ENCODE measurements around the gene CCL14. TPM values are rescaled to one million over a fixed set of nuclear protein-coding genes. Genes with fewer than 3 reads are reported as not detected.

The CCL14 gene
- total and polyA plus RNA-seq, 2 of the 13 experiments (the other 11 are each of a cell fraction or from before 2014, with no cell fraction given) = 1.1 to 1.7 TPM

GRCh38 chr17:35969558-35970380 is 16.8 kb downstream of the CCL14 start:
- ChIA-PET CTCF (ENCODE audit: low intra/inter-chr PET ratio, low total read pairs) (interaction anchor here (0.7 to 3.6 kb wide), 5 partner anchors 12 to 179 kb away, joined by 5 to 38 read pairs (median 28); no protein-coding TSS in a partner anchor), POLR2A (interaction anchor here (0.7 to 5.9 kb wide), 8 partner anchors 12 to 177 kb away, joined by 3 to 197 read pairs (median 6); partner anchors contain the start of genes CCL15, CCL16, CCL23 and TAF15)
- Histone ChIP-seq H2AFZ (ENCODE audit: low read length) (no peak overlapping the region), H3K9ac (ENCODE audit: insufficient read depth, low read depth, low read length) (no peak overlapping the region), H3K36me3 (replicated peaks in 1 of 2; ENCODE audit: control insufficient read depth in 1 of 2, insufficient read depth in 2 of 2, low read length in 2 of 2) (no peaks in the 10 kb centered on the region), H3K4me2 (ENCODE audit: low read depth, low read length) (peak overlapping the region; percentile 45), H3K79me2 (ENCODE audit: insufficient read depth, low read length) (no peaks in the 10 kb centered on the region), H4K20me1 (ENCODE audit: insufficient read depth, low read length) (no peaks in the 10 kb centered on the region), H3K27me3 (ENCODE audit: control insufficient read depth in 1 of 2, insufficient read depth in 2 of 2, low read length in 2 of 2) (no peaks in the 10 kb centered on the region), H3K27ac (ENCODE audit: extremely low read length, insufficient read depth, low read length) (no peak overlapping the region), H3K4me1 (ENCODE audit: insufficient read depth, low read length) (peaks cover 69% of the 10 kb centered on the region), H3K4me3 (replicated peaks in 1 of 3; ENCODE audit: insufficient read depth in 1 of 3, low read depth in 2 of 3, low read length in 3 of 3) (peak overlapping the region in 1 of 3 experiments; percentile 15; a peak in 2 of 6 replicates), H3K9me3 (ENCODE audit: low read length) (no peaks in the 10 kb centered on the region)
- BruUV-seq (replicated peaks) = no TSS peak
- WGBS (ENCODE audit: low lambda C conversion rate) = 40% methylated on average over 6 of the region's 8 CpGs
- in situ Hi-C loops (cut with HindIII; ENCODE audit: extremely low pct_ligation_motif_present, low pct_unique_long_range_greater_than_20kb) (loop anchor here (5.0 to 25.0 kb wide), 4 partner anchors 38 to 518 kb away; partner anchors contain the start of gene ZNHIT3), intact Hi-C loops (cut with micrococcal nuclease; ENCODE audit: unreplicated experiment) (loop anchor here (1.0 kb wide), 3 partner anchors 40 to 180 kb away; no protein-coding TSS in a partner anchor)
- DNase-seq (ENCODE audit: low spot score) (peak; percentile 82), ATAC-seq (peak; percentile 36), FAIRE-seq (no peak)
- TF ChIP-seq ERF (CRISPR knock-in tag; IDR thresholded peaks at IDR 0.05) (no peak), ZNF276 (CRISPR knock-in tag; IDR thresholded peaks at IDR 0.05; ENCODE audit: low read depth) (no peak), SMC3 (IDR thresholded peaks at IDR 0.05; ENCODE audit: low read length) (peak; percentile 98), CSRNP1 (CRISPR knock-in tag; IDR thresholded peaks at IDR 0.05) (no peak), ZNF792 (CRISPR knock-in tag; IDR thresholded peaks at IDR 0.05) (no peak), RARA (CRISPR knock-in tag; IDR thresholded peaks at IDR 0.05) (no peak), ZNF253 (CRISPR knock-in tag; IDR thresholded peaks at IDR 0.05; ENCODE audit: borderline replicate concordance) (no peak), PCBP2 (optimal IDR thresholded peaks at IDR 0.05; ENCODE audit: low read depth, low read length, poor library complexity, severe bottlenecking) (no peak), TFE3 (CRISPR knock-in tag; IDR thresholded peaks at IDR 0.05) (no peak), KDM2A (CRISPR knock-in tag; IDR thresholded peaks at IDR 0.05; ENCODE audit: borderline replicate concordance, low read depth) (peak; percentile 41; the same call in 1 of the 2 replicates), ZBTB26 (CRISPR knock-in tag; IDR thresholded peaks at IDR 0.05; ENCODE audit: borderline replicate concordance) (no peak), HMGXB4 (CRISPR knock-in tag; IDR thresholded peaks at IDR 0.05; ENCODE audit: borderline replicate concordance in 1 of 2, low read depth in 1 of 2) (0 out of 4 replicates have a peak, but pooled peaks of 1 of the 2 experiments have one; percentile 44), TMF1 (CRISPR knock-in tag; IDR thresholded peaks at IDR 0.05; ENCODE audit: low read depth) (no peak), PHF5A (CRISPR knock-in tag; IDR thresholded peaks at IDR 0.05; ENCODE audit: low read depth, unreplicated experiment) (no peak)
